OCI-LY7 (cell line): Measurements from ENCODE around the gene FARP2.
"Not testable (repeated sequence)": the region's sequence is repeated elsewhere in the genome, so short reads cannot be mapped to it uniquely, and the experiment has no call there.

Experiments used
- EZH2phosphoT487 ChIP-seq: fragments of 200-600 bp; sonication (generic); IDR thresholded peaks from 2 replicates; pipeline ENCODE4 v1.6.1; 2018; ENCODE audit warnings: low read depth, borderline replicate concordance, mild to moderate bottlenecking, mixed run types, antibody characterized with exemption, low read length, moderate library complexity, mixed read lengths
- TF ChIP-seq, protein P1 (sequence below): fragments of 200-600 bp; sonication (generic); conservative IDR thresholded peaks from 2 replicates; pipeline ENCODE4 v1.5.1; 2014; ENCODE audit warnings: mild to moderate bottlenecking, antibody characterized with exemption, low read length, moderate library complexity, mixed read lengths

DNA sequence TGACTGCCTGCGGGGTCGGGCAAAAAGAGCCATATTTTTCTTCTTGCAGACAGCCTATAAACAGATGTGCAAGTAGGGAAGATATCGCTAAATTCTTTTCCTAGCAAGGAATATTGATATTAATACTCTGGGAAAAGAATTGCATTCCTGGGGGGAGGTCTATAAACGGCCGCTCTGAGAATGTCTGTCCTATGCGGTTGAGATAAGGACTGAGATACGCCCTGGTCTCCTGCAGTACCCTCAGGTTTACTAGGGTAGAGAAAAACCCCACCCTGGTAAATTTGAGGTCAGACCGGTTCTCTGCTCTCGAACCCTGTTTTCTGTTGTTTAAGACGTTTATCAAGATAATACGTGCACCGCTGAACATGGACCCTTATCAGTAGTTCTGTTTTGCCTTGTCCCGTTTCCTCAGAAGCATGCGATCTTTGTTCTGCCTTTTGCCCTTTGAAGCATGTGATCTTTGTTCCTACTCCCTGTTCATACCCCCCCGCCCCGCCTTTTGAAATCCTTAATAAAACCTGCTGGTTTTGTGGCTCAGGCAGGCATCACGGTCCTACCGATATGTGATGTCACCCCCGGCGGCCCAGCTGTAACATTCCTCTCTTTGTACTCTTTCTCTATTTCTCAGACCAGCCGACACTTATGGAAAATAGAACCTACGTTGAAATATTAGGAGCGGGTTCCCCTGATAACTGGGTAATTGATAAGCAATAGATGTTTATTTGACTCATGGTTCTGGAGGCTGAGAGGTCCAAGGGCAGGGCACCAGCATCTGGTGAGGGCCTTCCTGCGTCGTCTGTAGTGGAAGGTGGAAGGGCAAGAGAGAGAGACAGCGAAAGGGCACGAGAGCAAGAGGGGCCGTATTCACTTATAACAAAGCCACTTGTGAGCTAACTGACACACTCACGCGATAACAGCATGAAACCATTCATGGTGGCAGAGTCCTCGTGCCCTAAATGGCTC, 170.0 kb downstream of the FARP2 start:
- TF ChIP-seq, protein P1, sequence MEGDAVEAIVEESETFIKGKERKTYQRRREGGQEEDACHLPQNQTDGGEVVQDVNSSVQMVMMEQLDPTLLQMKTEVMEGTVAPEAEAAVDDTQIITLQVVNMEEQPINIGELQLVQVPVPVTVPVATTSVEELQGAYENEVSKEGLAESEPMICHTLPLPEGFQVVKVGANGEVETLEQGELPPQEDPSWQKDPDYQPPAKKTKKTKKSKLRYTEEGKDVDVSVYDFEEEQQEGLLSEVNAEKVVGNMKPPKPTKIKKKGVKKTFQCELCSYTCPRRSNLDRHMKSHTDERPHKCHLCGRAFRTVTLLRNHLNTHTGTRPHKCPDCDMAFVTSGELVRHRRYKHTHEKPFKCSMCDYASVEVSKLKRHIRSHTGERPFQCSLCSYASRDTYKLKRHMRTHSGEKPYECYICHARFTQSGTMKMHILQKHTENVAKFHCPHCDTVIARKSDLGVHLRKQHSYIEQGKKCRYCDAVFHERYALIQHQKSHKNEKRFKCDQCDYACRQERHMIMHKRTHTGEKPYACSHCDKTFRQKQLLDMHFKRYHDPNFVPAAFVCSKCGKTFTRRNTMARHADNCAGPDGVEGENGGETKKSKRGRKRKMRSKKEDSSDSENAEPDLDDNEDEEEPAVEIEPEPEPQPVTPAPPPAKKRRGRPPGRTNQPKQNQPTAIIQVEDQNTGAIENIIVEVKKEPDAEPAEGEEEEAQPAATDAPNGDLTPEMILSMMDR, result not testable (repeated sequence)
- not testable (repeated sequence) for TF ChIP-seq EZH2phosphoT487
